GM23338 (cell line): ENCODE data around the gene PLEKHJ1. TPM values are rescaled to one million over a fixed set of nuclear protein-coding genes. Genes with fewer than 3 reads are reported as not detected.
A peak's percentile ranks its signal among the peaks of the same experiment; 100 is the strongest.

ENCODE experiments used
- ATAC-seq: fragments of 200-7000 bp; cut with Tn5 transposase; 3 replicates; pipeline ENCODE4 v1.9.1; 2020
- DNase-seq: peaks from one replicate; pipeline ENCODE4 v3.0.0-alpha.2; 2015; ENCODE audit warnings: low spot score
- H2AFZ ChIP-seq: fragments of 200-600 bp; sonication (generic); 2 replicates; pipeline ENCODE4 v1.8.0; 2016; ENCODE audit warnings: antibody characterized with exemption, mild to moderate bottlenecking, moderate library complexity
- H3F3A ChIP-seq: fragments of 200-600 bp; sonication (generic); replicated peaks from 2 replicates; pipeline ENCODE4 v1.8.0; 2017; ENCODE audit warnings: antibody characterized with exemption, mixed run types, low read depth
- H3K27ac ChIP-seq: fragments of 200-600 bp; sonication (generic); 2 replicates; pipeline ENCODE4 v1.6.1; 2016; ENCODE audit warnings: low read depth
- H3K27me3 ChIP-seq: fragments of 200-600 bp; sonication (generic); 2 replicates; pipeline ENCODE4 v1.8.0; 2016; ENCODE audit warnings: mild to moderate bottlenecking, mixed run types, moderate library complexity; ENCODE audit not compliant: insufficient read depth
- H3K36me3 ChIP-seq: fragments of 200-600 bp; sonication (generic); 2 replicates; pipeline ENCODE4 v1.8.0; 2016; ENCODE audit warnings: mild to moderate bottlenecking; ENCODE audit not compliant: insufficient read depth
- H3K4me1 ChIP-seq: fragments of 200-600 bp; sonication (generic); 2 replicates; pipeline ENCODE4 v1.8.0; 2016; ENCODE audit warnings: mild to moderate bottlenecking, moderate library complexity; ENCODE audit not compliant: insufficient read depth
- H3K4me2 ChIP-seq: fragments of 200-600 bp; sonication (generic); 2 replicates; pipeline ENCODE4 v1.7.1; 2017; ENCODE audit warnings: mixed run types
- H3K4me3 ChIP-seq: fragments of 200-600 bp; sonication (generic); 2 replicates; pipeline ENCODE4 v1.6.1; 2016; ENCODE audit warnings: mixed run types
- H3K79me2 ChIP-seq: fragments of 200-600 bp; sonication (generic); replicated peaks from 2 replicates; pipeline ENCODE4 v1.8.0; 2017; ENCODE audit warnings: mild to moderate bottlenecking; ENCODE audit not compliant: insufficient read depth
- H3K9me2 ChIP-seq: fragments of 200-600 bp; sonication (generic); 2 replicates; pipeline ENCODE4 v1.8.0; 2017; ENCODE audit not compliant: insufficient read depth
- H4K20me1 ChIP-seq: fragments of 200-600 bp; sonication (generic); replicated peaks from 2 replicates; pipeline ENCODE4 v1.8.0; 2017; ENCODE audit warnings: mild to moderate bottlenecking; ENCODE audit not compliant: insufficient read depth
- H3K27ac Mint-ChIP-seq: 2 replicates; pipeline ENCODE4 v1.8.0; 2020; ENCODE audit warnings: inconsistent platforms, mild to moderate bottlenecking, moderate library complexity, mixed read lengths
- H3K27me3 Mint-ChIP-seq: 3 replicates; pipeline ENCODE4 v1.8.0; 2022; ENCODE audit warnings: low read depth, mild to moderate bottlenecking, moderate library complexity, mixed read lengths, inconsistent platforms; ENCODE audit not compliant: insufficient read depth, poor library complexity
- H3K36me3 Mint-ChIP-seq: 3 replicates; pipeline ENCODE4 v1.8.0; 2021; ENCODE audit warnings: low read depth, mild to moderate bottlenecking, inconsistent platforms, moderate library complexity, mixed read lengths
- H3K4me1 Mint-ChIP-seq: 3 replicates; pipeline ENCODE4 v1.8.0; 2020; ENCODE audit warnings: mild to moderate bottlenecking, inconsistent platforms, mixed read lengths
- H3K4me3 Mint-ChIP-seq: 3 replicates; pipeline ENCODE4 v1.8.0; 2021; ENCODE audit warnings: moderate library complexity, mild to moderate bottlenecking, inconsistent platforms, mixed read lengths
- H3K9me3 Mint-ChIP-seq: 3 replicates; pipeline ENCODE4 v1.8.0; 2020; ENCODE audit warnings: moderate library complexity, mild to moderate bottlenecking, inconsistent platforms, mixed read lengths
- CREB1 ChIP-seq: fragments of 250-450 bp; sonication (Bioruptor Pico); IDR thresholded peaks from 2 replicates; pipeline ENCODE4 v1.5.0; 2020; ENCODE audit warnings: low read depth, mild to moderate bottlenecking, moderate library complexity
- CTCF ChIP-seq, 2 experiments: fragments of 200-600 bp in 1 of 2; sonication (generic) in 1 of 2; conservative IDR thresholded peaks; 2 replicates each; pipeline versions ENCODE4 v1.5.1 to v1.6.1; 2016 to 2017; ENCODE audit warnings: antibody characterized with exemption in 2 of 2, low read depth in 2 of 2, mild to moderate bottlenecking in 2 of 2, moderate library complexity in 1 of 2
- JUNB ChIP-seq: IDR thresholded peaks from one replicate; pipeline ENCODE4 v1.6.1; 2016; ENCODE audit warnings: antibody characterized with exemption; ENCODE audit not compliant: unreplicated experiment
- STAT1 ChIP-seq: IDR thresholded peaks from one replicate; pipeline ENCODE4 v1.6.1; 2016; ENCODE audit warnings: antibody characterized with exemption; ENCODE audit not compliant: unreplicated experiment
- ZNF331 ChIP-seq: fragments of 250-450 bp; sonication (Bioruptor Pico); IDR thresholded peaks from 2 replicates; pipeline ENCODE4 v1.5.0; 2020; ENCODE audit warnings: low read depth, mild to moderate bottlenecking, moderate library complexity
- ZNF462 ChIP-seq: fragments of 250-450 bp; sonication (Bioruptor Pico); IDR thresholded peaks from 2 replicates; pipeline ENCODE4 v1.5.0; 2020; ENCODE audit warnings: mild to moderate bottlenecking, moderate library complexity
- polyA plus RNA-seq: library from polyadenylated mRNA; unstranded; fragments of >200 nt; fragmentation: Nextera tagmentation; extraction: Ambion mirVana; gene quantifications from 2 replicates; pipeline ENCODE4 v1.2.1, GENCODE V29; 2016
- total RNA-seq: library from RNA; depleted of rRNA; stranded (reverse); fragments of >200 nt; shearing (Covaris generic); gene quantifications from 2 replicates; pipeline ENCODE4 v1.2.3, GENCODE V29; 2014

PLEKHJ1 gene
- total and polyA plus RNA-seq, 2 experiments from 2014 or later: 146 to 210 TPM

- H3K4me1 Mint-ChIP-seq: 0 out of 3 replicates have a peak, but pooled peaks cover 3% of the 10 kb centered on the region
- H3F3A ChIP-seq: peaks cover 6% of the 10 kb centered on the region; the same call in 1 of the 2 replicates
- peak overlapping the region; percentile 69; the same call in 1 of the 2 replicates for H2AFZ ChIP-seq
- peaks cover 21% of the 10 kb centered on the region for H3K79me2 ChIP-seq
- H3K9me2 ChIP-seq: no peaks in the 10 kb centered on the region
- no peak overlapping the region for H3K27ac ChIP-seq
- no peak overlapping the region for H3K4me2 ChIP-seq
- ATAC-seq: no peak; the same call in 2 of the 3 replicates
- no peaks in the 10 kb centered on the region for H3K27me3 ChIP-seq
- H3K27ac Mint-ChIP-seq: no peak overlapping the region
- H3K9me3 Mint-ChIP-seq: no peaks in the 10 kb centered on the region
- peaks cover 13% of the 10 kb centered on the region for H3K27me3 Mint-ChIP-seq
- no peak for DNase-seq
- H3K4me3 ChIP-seq: no peak overlapping the region
- H3K4me3 Mint-ChIP-seq: no peak overlapping the region
- H4K20me1 ChIP-seq: peaks cover 6% of the 10 kb centered on the region
- no peaks in the 10 kb centered on the region for H3K36me3 ChIP-seq
- TF ChIP-seq ZNF462 (CRISPR knock-in tag) (no peak), STAT1 (no peak), JUNB (no peak), ZNF331 (no peak), CTCF (conservative IDR thresholded peaks at IDR 0.05; ENCODE audit: low read depth in 2 of 2) (no peak), CREB1 (CRISPR knock-in tag) (no peak)
- peaks cover 5% of the 10 kb centered on the region for H3K36me3 Mint-ChIP-seq
- H3K4me1 ChIP-seq: peaks cover 1% of the 10 kb centered on the region; the same call in 1 of the 2 replicates
These were observed 30.3 kb upstream of the PLEKHJ1 start for GRCh38 chr19:2266183-2266993.
